ENCODE results near the gene BNC2. TPM values are rescaled to one million over a fixed set of nuclear protein-coding genes. Genes with fewer than 3 reads are reported as not detected.

Gene BNC2
- total and polyA plus RNA-seq, 8 donors: 0.28 to 7.6 (median 0.99) TPM

DNA sequence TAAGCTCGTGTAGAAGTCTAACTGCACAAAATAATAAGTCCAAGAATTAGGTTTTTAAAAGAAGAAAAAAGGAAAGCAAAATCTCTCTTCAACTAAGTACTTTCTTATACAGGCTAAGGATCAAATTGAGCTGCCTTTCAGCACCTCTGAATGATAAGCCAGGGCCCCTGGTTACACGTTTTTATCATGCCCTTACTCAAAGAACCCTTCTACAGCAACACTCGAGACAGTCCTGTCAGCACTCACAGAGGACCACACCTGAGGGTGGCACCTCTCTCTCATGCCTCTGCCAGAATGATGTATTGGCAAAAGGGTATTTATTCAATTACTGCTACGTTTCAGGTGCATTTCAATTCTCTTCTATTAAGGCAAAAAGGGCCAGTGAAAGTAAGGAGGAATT lies 150.5 kb downstream of the BNC2 start:
- intact Hi-C loops (cut with DNase I): no loop called here
- Histone ChIP-seq H3K27me3 (peaks cover 0 to 9% (median 0%) of the 10 kb centered on the region in 4 donors), H3K9me3 (no peaks in the 10 kb centered on the region), H3K36me3 (no peaks in the 10 kb centered on the region), H3K27ac (no peak overlapping the region), H3K4me3 (no peak overlapping the region), H3K4me1 (no peaks in the 10 kb centered on the region)
- FAIRE-seq (no peak), DNase-seq (no peak), ATAC-seq (no peak)
- TF ChIP-seq, protein P1, sequence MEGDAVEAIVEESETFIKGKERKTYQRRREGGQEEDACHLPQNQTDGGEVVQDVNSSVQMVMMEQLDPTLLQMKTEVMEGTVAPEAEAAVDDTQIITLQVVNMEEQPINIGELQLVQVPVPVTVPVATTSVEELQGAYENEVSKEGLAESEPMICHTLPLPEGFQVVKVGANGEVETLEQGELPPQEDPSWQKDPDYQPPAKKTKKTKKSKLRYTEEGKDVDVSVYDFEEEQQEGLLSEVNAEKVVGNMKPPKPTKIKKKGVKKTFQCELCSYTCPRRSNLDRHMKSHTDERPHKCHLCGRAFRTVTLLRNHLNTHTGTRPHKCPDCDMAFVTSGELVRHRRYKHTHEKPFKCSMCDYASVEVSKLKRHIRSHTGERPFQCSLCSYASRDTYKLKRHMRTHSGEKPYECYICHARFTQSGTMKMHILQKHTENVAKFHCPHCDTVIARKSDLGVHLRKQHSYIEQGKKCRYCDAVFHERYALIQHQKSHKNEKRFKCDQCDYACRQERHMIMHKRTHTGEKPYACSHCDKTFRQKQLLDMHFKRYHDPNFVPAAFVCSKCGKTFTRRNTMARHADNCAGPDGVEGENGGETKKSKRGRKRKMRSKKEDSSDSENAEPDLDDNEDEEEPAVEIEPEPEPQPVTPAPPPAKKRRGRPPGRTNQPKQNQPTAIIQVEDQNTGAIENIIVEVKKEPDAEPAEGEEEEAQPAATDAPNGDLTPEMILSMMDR (IDR thresholded peaks at IDR 0.05): no peak
- 37 to 48% methylated on average over 4 of the region's 4 CpGs for WGBS, 2 donors

- intact Hi-C loops (cut with DNase I): no loop called here
- no peak overlapping the region for H3K4me3 ChIP-seq
- H3K36me3 ChIP-seq: no peaks in the 10 kb centered on the region
- FAIRE-seq: no peak
- TF ChIP-seq, protein P1 (IDR thresholded peaks at IDR 0.05): no peak
- no peaks in the 10 kb centered on the region for H3K9me3 ChIP-seq
- no peak overlapping the region for H3K27ac ChIP-seq
- ATAC-seq: no peak
- WGBS, 2 donors: 61 to 71% methylated on average over 3 of the region's 3 CpGs
- no peaks in the 10 kb centered on the region for H3K4me1 ChIP-seq
- peaks cover 0 to 9% (median 0%) of the 10 kb centered on the region in 4 donors for H3K27me3 ChIP-seq
- no peak for DNase-seq
These were observed 151.5 kb downstream of the BNC2 start for GRCh38 chr9:16718952-16719351.

- Histone ChIP-seq H3K4me1 (no peaks in the 10 kb centered on the region), H3K27ac (no peak overlapping the region), H3K4me3 (no peak overlapping the region), H3K27me3 (peaks cover 0 to 9% (median 0%) of the 10 kb centered on the region in 4 donors), H3K36me3 (no peaks in the 10 kb centered on the region), H3K9me3 (no peaks in the 10 kb centered on the region)
- no peak for FAIRE-seq
- TF ChIP-seq, protein P1 (IDR thresholded peaks at IDR 0.05): no peak
- ATAC-seq: no peak
- DNase-seq: no peak
- WGBS, 2 donors: 89 to 93% methylated on average over 1 of the region's 1 CpG
- intact Hi-C loops (cut with DNase I): no loop called here
These were observed 152.2 kb downstream of the BNC2 start for GRCh38 chr9:16718296-16718695.

DNA sequence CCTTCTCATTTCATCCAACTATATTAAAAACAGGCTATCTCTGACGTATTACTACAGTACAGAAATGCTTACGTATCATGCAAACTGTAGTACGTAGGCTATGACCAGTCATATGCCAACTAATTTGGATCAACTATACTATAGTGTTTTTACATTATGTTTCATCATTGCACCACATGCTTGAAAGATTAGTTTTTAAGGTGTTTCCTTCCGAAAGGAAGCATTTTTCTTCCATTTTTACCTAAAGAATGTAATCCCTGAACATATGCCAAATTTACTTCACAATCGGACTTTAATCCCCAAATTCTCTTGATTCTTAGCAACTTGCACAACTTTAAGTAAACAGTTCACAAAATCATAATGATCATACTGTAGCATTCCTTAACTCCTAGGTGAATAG lies 153.9 kb downstream of the BNC2 start:
- no peak for FAIRE-seq

GRCh38 chr9:16715404-16715803 lies 155.1 kb downstream of the BNC2 start:
- Histone ChIP-seq H3K9me3 (no peaks in the 10 kb centered on the region), H3K27me3 (no peaks in the 10 kb centered on the region), H3K4me3 (no peak overlapping the region), H3K36me3 (no peaks in the 10 kb centered on the region), H3K4me1 (no peaks in the 10 kb centered on the region), H3K27ac (no peak overlapping the region)
- DNase-seq (no peak), ATAC-seq (no peak), FAIRE-seq (no peak)
- intact Hi-C loops (cut with DNase I): no loop called here
- TF ChIP-seq, protein P1 (IDR thresholded peaks at IDR 0.05): no peak
- 40 to 64% methylated on average over 2 of the region's 2 CpGs for WGBS, 2 donors

More for the DNA sequence above, 153.9 kb downstream of the BNC2 start:
- Histone ChIP-seq H3K36me3 (no peaks in the 10 kb centered on the region), H3K27ac (no peak overlapping the region), H3K4me1 (no peaks in the 10 kb centered on the region), H3K27me3 (peaks cover 0 to 4% (median 0%) of the 10 kb centered on the region in 4 donors), H3K4me3 (no peak overlapping the region), H3K9me3 (no peaks in the 10 kb centered on the region)
- ATAC-seq: no peak
- DNase-seq: no peak
- TF ChIP-seq, protein P1 (IDR thresholded peaks at IDR 0.05): no peak
- 89 to 91% methylated on average over 5 of the region's 5 CpGs for WGBS, 2 donors
- intact Hi-C loops (cut with DNase I): no loop called here
